Hippocampal formation (tissue), 2 donors: ENCODE data around the gene GPALPP1.
A peak's percentile ranks its signal among the peaks of the same experiment; 100 is the strongest.
"Not testable (repeated sequence)": the region's sequence is repeated elsewhere in the genome, so short reads cannot be mapped to it uniquely, and the experiment has no call there.

Source experiments
- DNase-seq, 2 donors: peaks; one replicate each; lab custom pipeline; 2025; lab: John Stamatoyannopoulos, UW

Gene GPALPP1

GRCh38 chr13:45007225-45007624 is 17.9 kb downstream of the GPALPP1 start:
- DNase-seq: no peak

- no peak for DNase-seq
These were observed 18.5 kb downstream of the GPALPP1 start for GRCh38 chr13:45007823-45008222.

- DNase-seq: no peak
These were observed 21.9 kb downstream of the GPALPP1 start for GRCh38 chr13:45011198-45011597.

GRCh38 chr13:45015300-45015699 is 26.0 kb downstream of the GPALPP1 start:
- no peak for DNase-seq

- no peak for DNase-seq
These were observed 27.6 kb downstream of the GPALPP1 start for GRCh38 chr13:45016792-45017425.

- DNase-seq: not testable (repeated sequence)
These were observed 30.6 kb downstream of the GPALPP1 start for GRCh38 chr13:45019981-45020380.

- DNase-seq: no peak
These were observed 31.9 kb downstream of the GPALPP1 start for GRCh38 chr13:45021250-45021649.

- no peak for DNase-seq
These were observed 35.5 kb downstream of the GPALPP1 start for GRCh38 chr13:45024847-45025246.

GRCh38 chr13:45034342-45034741 is 45.0 kb downstream of the GPALPP1 start:
- DNase-seq: no peak

- no peak for DNase-seq
These were observed 46.9 kb downstream of the GPALPP1 start for GRCh38 chr13:45036206-45036605.

GRCh38 chr13:45040173-45040572 is 50.8 kb downstream of the GPALPP1 start:
- no peak for DNase-seq

- no peak for DNase-seq
These were observed 51.3 kb downstream of the GPALPP1 start for GRCh38 chr13:45040622-45041021.

- no peak for DNase-seq
These were observed 53.2 kb downstream of the GPALPP1 start for GRCh38 chr13:45042539-45042938.

- no peak for DNase-seq
These were observed 57.1 kb downstream of the GPALPP1 start for GRCh38 chr13:45046445-45046844.

GRCh38 chr13:45047394-45048310 is 58.3 kb downstream of the GPALPP1 start:
- DNase-seq: peak; percentile 79 to 86

GRCh38 chr13:45048890-45049407 is 59.6 kb downstream of the GPALPP1 start:
- no peak for DNase-seq

- no peak for DNase-seq
These were observed 60.1 kb downstream of the GPALPP1 start for GRCh38 chr13:45049478-45049877.

GRCh38 chr13:45051315-45051714 is 62.0 kb downstream of the GPALPP1 start:
- DNase-seq: no peak

GRCh38 chr13:45055198-45055901 is 66.0 kb downstream of the GPALPP1 start:
- DNase-seq: peak in 1 of 2 donors; percentile 71

GRCh38 chr13:45055902-45056648 is 66.7 kb downstream of the GPALPP1 start:
- peak in 1 of 2 donors; percentile 71 for DNase-seq

- no peak for DNase-seq
These were observed 70.7 kb downstream of the GPALPP1 start for GRCh38 chr13:45060062-45060461.
